Keratinocyte (primary cell): Measurements from ENCODE around the gene UMODL1. TPM values are rescaled to one million over a fixed set of nuclear protein-coding genes. Genes with fewer than 3 reads are reported as not detected.

Source experiments
- DNase-seq: peaks from one replicate; pipeline ENCODE4 v3.0.0-alpha.2; 2011; ENCODE audit warnings: low read depth, missing footprints, low spot score
- FAIRE-seq: peaks from 2 replicates; lab custom pipeline; 2011; peaks lifted over from hg19 to GRCh38; lab: Jason Lieb, UNC
- H2AFZ ChIP-seq: 2 replicates; pipeline ENCODE4 v1.6.0; 2012; ENCODE audit warnings: low read length, control low read depth, inconsistent platforms; ENCODE audit not compliant: control insufficient read depth
- H3K27ac ChIP-seq: 2 replicates; pipeline ENCODE4 v1.5.1; 2011; ENCODE audit warnings: low read length; ENCODE audit not compliant: control insufficient read depth, insufficient read depth
- H3K27me3 ChIP-seq: 3 replicates; pipeline ENCODE4 v1.6.0; 2011; ENCODE audit warnings: low read length; ENCODE audit not compliant: control insufficient read depth, insufficient read depth; ENCODE audit errors: extremely low read depth
- H3K36me3 ChIP-seq, 2 experiments: 2 replicates in 1 of 2; 3 replicates in 1 of 2; pipeline ENCODE4 v1.5.1; 2011; ENCODE audit warnings: low read length in 2 of 2, mild to moderate bottlenecking in 1 of 2; ENCODE audit not compliant: control insufficient read depth in 2 of 2, insufficient read depth in 2 of 2; ENCODE audit errors: extremely low read depth in 1 of 2
- H3K4me1 ChIP-seq: 3 replicates; pipeline ENCODE4 v1.5.1; 2011; ENCODE audit warnings: low read length; ENCODE audit not compliant: control insufficient read depth, insufficient read depth; ENCODE audit errors: extremely low read depth
- H3K4me2 ChIP-seq: 3 replicates; pipeline ENCODE4 v1.6.0; 2011; ENCODE audit warnings: low read depth, low read length; ENCODE audit not compliant: control insufficient read depth, insufficient read depth; ENCODE audit errors: extremely low read depth
- H3K4me3 ChIP-seq, 3 experiments: fragments of 200-600 bp in 1 of 3; sonication (generic) in 1 of 3; 2 replicates in 2 of 3; 3 replicates in 1 of 3; pipeline ENCODE4 v1.5.1; 2011 to 2016; ENCODE audit warnings: low read length in 3 of 3, mild to moderate bottlenecking in 3 of 3, control low read depth in 2 of 3, inconsistent platforms in 1 of 3, low read depth in 1 of 3, mixed read lengths in 1 of 3, mixed run types in 1 of 3, moderate library complexity in 1 of 3; ENCODE audit not compliant: control insufficient read depth in 2 of 3, insufficient read depth in 2 of 3; ENCODE audit errors: extremely low read depth in 1 of 3
- H3K79me2 ChIP-seq: 2 replicates; pipeline ENCODE4 v1.6.0; 2012; ENCODE audit warnings: low read length; ENCODE audit not compliant: control insufficient read depth, insufficient read depth
- H3K9ac ChIP-seq: 3 replicates; pipeline ENCODE4 v1.6.0; 2011; ENCODE audit warnings: low read length; ENCODE audit not compliant: control insufficient read depth, insufficient read depth; ENCODE audit errors: extremely low read depth
- H3K9me1 ChIP-seq: 3 replicates; pipeline ENCODE4 v1.6.0; 2011; ENCODE audit warnings: low read length; ENCODE audit not compliant: control insufficient read depth, insufficient read depth; ENCODE audit errors: extremely low read depth
- H3K9me3 ChIP-seq: 2 replicates; pipeline ENCODE4 v1.5.1; 2012; ENCODE audit warnings: low read depth, low read length; ENCODE audit not compliant: control insufficient read depth
- H4K20me1 ChIP-seq: 3 replicates; pipeline ENCODE4 v1.6.0; 2011; ENCODE audit warnings: low read length; ENCODE audit not compliant: control insufficient read depth, insufficient read depth; ENCODE audit errors: extremely low read depth
- EZH2 ChIP-seq: IDR thresholded peaks from one replicate; pipeline ENCODE4 v1.6.1; 2012; ENCODE audit warnings: inconsistent platforms, mild to moderate bottlenecking, low read length, moderate library complexity
- dilution Hi-C: fragments of 300-500 bp; cut with MboI; formaldehyde crosslinking; loops from one replicate; pipeline ENCODE4 v1.7.0; 2020; ENCODE audit warnings: low sequenced_read_pairs; ENCODE audit not compliant: extremely low pct_ligation_motif_present
- polyA plus RNA-seq, 5 experiments: library from polyadenylated mRNA; depleted of rRNA in 3 of 5; stranded (reverse) in 3 of 5; stranded (forward) in 1 of 5; unstranded in 1 of 5; fragments of >200 nt; gene quantifications; 1 replicate in 1 of 5; 2 replicates in 3 of 5; 3 replicates in 1 of 5; pipeline versions ENCODE4 v1.2.1 to v1.2.3, GENCODE V29; 2011 to 2012; ENCODE audit warnings: missing spikeins in 2 of 5, low read depth in 1 of 5, low replicate concordance in 1 of 5
- TF ChIP-seq, protein P1 (sequence below), 3 experiments: IDR thresholded peaks in 1 of 3; conservative IDR thresholded peaks in 1 of 3; optimal IDR thresholded peaks in 1 of 3; 2 replicates in 2 of 3; 3 replicates in 1 of 3; pipeline versions ENCODE3 to v1.5.1; 2011; ENCODE audit warnings: low read length in 3 of 3, mild to moderate bottlenecking in 3 of 3, moderate library complexity in 2 of 3, control low read depth in 1 of 3, inconsistent platforms in 1 of 3; ENCODE audit not compliant: insufficient read depth in 2 of 3; ENCODE audit errors: extremely low read depth in 1 of 3

Gene UMODL1
- polyA plus RNA-seq, 1 donor (not counting 4 experiments of a cell fraction or from before 2014, with no cell fraction given) = 0.03 TPM

GRCh38 chr21:42107881-42108553, 36.9 kb downstream of the UMODL1 start:
- TF ChIP-seq, protein P1, sequence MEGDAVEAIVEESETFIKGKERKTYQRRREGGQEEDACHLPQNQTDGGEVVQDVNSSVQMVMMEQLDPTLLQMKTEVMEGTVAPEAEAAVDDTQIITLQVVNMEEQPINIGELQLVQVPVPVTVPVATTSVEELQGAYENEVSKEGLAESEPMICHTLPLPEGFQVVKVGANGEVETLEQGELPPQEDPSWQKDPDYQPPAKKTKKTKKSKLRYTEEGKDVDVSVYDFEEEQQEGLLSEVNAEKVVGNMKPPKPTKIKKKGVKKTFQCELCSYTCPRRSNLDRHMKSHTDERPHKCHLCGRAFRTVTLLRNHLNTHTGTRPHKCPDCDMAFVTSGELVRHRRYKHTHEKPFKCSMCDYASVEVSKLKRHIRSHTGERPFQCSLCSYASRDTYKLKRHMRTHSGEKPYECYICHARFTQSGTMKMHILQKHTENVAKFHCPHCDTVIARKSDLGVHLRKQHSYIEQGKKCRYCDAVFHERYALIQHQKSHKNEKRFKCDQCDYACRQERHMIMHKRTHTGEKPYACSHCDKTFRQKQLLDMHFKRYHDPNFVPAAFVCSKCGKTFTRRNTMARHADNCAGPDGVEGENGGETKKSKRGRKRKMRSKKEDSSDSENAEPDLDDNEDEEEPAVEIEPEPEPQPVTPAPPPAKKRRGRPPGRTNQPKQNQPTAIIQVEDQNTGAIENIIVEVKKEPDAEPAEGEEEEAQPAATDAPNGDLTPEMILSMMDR (optimal IDR thresholded peaks at IDR 0.05 in 1 of 3, IDR thresholded peaks at IDR 0.05 in 1 of 3, conservative IDR thresholded peaks at IDR 0.05 in 1 of 3; ENCODE audit: extremely low read depth in 1 of 3, insufficient read depth in 2 of 3, low read length in 3 of 3) = peak; percentile 83 to 94 (median 88)
- TF ChIP-seq EZH2 = no peak
- peaks cover 7% of the 10 kb centered on the region for H3K4me1 ChIP-seq
- FAIRE-seq (peak; percentile 90), DNase-seq (no peak)
- H3K4me2 ChIP-seq = peak overlapping the region; percentile 61
- H3K9me1 ChIP-seq = no peaks in the 10 kb centered on the region
- H3K36me3 ChIP-seq = no peaks in the 10 kb centered on the region
- no peaks in the 10 kb centered on the region for H4K20me1 ChIP-seq
- no peaks in the 10 kb centered on the region for H3K79me2 ChIP-seq
- dilution Hi-C loops = no loop called here
- H3K27ac ChIP-seq = no peak overlapping the region
- H3K4me3 ChIP-seq = no peak overlapping the region
- H2AFZ ChIP-seq = peak overlapping the region; percentile 32
- H3K27me3 ChIP-seq = peaks cover 19% of the 10 kb centered on the region
- no peak overlapping the region for H3K9ac ChIP-seq
- H3K9me3 ChIP-seq = no peaks in the 10 kb centered on the region

GRCh38 chr21:42108554-42109340, 37.6 kb downstream of the UMODL1 start:
- TF ChIP-seq EZH2 = no peak
- no peak for FAIRE-seq
- H3K27ac ChIP-seq = no peak overlapping the region
- H3K4me1 ChIP-seq = peaks cover 7% of the 10 kb centered on the region
- no peaks in the 10 kb centered on the region for H3K9me3 ChIP-seq
- H3K4me3 ChIP-seq = no peak overlapping the region
- dilution Hi-C loops = no loop called here
- H3K4me2 ChIP-seq = peak overlapping the region; percentile 61
- no peaks in the 10 kb centered on the region for H4K20me1 ChIP-seq
- no peaks in the 10 kb centered on the region for H3K79me2 ChIP-seq
- no peaks in the 10 kb centered on the region for H3K9me1 ChIP-seq
- no peak for DNase-seq
- H3K36me3 ChIP-seq = no peaks in the 10 kb centered on the region
- no peak overlapping the region for H3K9ac ChIP-seq
- H3K27me3 ChIP-seq = peaks cover 19% of the 10 kb centered on the region
- H2AFZ ChIP-seq = no peak overlapping the region
